ENCODE measurements around the gene OTUD5.

OTUD5 gene

DNA sequence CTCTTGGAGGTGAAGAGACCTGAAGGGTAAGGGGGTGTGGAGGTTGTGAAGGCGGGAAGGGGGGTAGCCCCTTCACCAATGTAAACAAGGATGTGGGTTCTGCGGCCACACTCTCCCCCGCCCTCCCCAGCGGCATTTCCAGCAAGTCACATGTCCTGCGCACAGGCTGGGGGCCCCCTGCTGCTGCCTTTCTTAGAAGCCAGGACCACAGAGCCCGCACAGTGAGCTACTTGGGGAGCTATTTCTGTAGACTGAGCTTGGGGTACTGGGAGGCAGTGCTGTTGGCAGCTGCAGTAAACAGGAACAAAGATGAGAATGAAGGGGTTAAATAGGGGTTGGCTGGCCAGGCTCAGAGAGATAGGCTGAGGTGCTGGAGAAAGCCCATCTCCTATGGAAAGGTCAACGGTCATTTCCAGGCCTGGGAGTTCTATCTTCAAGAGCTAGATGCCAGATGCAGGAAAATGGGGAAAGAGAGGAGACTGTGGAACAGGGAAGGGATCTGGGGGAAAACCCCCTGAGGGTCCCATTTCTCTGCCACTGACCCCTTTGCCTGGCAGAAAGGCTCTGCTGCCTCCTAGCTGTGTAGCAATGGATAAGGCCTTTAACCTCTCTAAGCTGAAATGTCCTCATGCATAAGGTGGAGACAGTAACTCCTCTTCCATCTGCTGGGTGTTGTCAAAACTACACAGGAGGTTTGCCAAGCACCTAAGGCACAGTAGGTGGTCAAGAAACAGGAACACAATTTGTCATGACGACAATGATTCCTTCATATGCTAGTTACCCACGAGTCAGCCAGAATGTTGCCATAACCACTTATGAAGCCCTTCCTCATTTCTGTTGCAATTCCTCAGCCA, 20.1 kb downstream of the OTUD5 start:
- peak; percentile 70 for DNase-seq (ENCODE audit: low read depth)

- DNase-seq (ENCODE audit: low read depth): no peak
Measured at GRCh38 chrX:48936429-48937053, 20.9 kb downstream of the OTUD5 start.

GRCh38 chrX:48935301-48935670, 22.1 kb downstream of the OTUD5 start:
- DNase-seq (ENCODE audit: low read depth): no peak

GRCh38 chrX:48934581-48935300, 22.7 kb downstream of the OTUD5 start:
- no peak for DNase-seq (ENCODE audit: low read depth)

GRCh38 chrX:48933757-48934156, 23.6 kb downstream of the OTUD5 start:
- no peak for DNase-seq (ENCODE audit: low read depth)

DNA sequence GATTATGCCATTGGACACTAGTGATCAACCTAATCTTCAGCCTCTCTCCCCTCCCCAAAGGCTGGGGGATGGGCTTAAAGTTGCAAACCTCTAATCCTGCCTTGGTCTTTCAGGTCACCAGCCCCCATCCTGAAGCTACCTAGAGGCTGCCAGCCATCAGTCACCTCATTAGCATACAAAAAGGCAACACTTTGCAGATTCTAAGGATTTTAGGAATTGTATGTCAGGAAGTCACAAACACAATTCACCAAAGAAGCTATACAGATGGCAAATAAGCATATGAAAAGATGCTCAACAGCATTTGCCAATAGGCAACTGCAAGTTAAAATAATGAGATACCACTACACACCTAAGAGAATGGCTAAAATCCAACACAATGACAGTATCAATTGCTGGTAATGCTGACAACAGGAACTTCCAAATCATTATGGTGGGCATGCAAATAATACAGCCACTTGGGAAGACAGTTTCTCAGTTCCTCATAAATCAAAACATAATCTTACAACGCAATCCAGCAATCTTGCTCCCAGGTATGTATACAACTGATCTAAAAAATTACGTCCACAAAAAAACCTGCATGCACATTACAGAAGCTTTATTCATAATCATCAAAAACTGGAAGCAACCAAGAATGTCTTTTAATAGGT, 29.5 kb downstream of the OTUD5 start:
- no peak for DNase-seq (ENCODE audit: low read depth)

GRCh38 chrX:48927123-48927522, 30.3 kb downstream of the OTUD5 start:
- no peak for DNase-seq (ENCODE audit: low read depth)

GRCh38 chrX:48924270-48924669, 33.1 kb downstream of the OTUD5 start:
- DNase-seq (ENCODE audit: low read depth): no peak

DNA sequence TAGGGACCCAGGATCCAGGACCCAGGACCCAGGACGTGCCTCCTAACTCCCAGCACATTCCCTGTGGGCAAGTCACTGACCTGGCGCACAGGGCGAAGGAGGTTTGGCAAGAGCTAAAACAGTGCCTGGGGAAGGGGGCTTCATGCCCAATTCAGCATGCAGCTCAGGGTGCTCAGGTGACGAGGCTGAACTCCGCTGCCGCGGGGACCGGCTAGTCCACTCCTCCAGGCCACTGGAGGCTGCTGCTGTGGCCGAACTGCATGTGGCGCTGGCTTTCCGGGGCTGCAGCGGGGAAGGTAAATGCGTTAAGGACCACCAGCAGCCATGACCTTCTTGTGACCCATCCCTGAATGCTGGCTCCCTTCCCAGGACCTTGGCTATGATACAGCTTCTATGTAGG, 33.6 kb downstream of the OTUD5 start:
- no peak for DNase-seq (ENCODE audit: low read depth)

GRCh38 chrX:48920718-48921104, 36.7 kb downstream of the OTUD5 start:
- DNase-seq (ENCODE audit: low read depth): no peak

DNA sequence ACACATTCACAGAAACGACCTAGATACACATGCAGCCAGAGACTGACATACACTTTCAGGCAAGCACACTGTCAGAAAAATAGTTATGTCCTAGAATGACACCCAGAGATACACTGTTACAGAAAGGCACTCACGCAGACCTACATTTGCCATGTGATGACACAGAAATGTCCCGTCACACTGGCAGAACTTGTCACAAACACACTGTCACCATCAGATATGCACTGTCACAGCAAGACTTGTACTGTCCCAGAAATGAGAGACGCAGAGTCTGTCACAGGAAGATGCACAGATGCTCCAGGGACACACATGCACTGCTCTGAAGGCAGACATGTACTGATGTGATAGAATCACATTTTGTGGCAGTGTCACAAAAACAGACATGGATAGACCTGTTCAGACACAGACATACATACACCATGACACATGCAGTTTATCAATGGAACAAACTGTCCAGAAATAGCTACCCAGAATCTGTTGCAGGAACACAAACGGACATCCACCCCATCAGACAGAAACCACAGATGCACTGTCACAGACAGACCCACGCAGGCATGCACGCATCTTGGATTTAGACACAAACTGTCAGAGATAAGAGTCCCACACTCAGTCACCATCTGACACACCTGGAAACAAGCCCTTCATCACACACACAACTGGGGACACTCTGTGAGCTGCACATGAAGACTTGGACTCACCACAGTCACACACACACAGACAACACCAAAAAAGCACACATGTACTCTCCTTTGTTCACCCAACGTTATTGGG, 37.3 kb downstream of the OTUD5 start:
- no peak for DNase-seq (ENCODE audit: low read depth)

GRCh38 chrX:48919360-48919841, 38.0 kb downstream of the OTUD5 start:
- no peak for DNase-seq (ENCODE audit: low read depth)

DNA sequence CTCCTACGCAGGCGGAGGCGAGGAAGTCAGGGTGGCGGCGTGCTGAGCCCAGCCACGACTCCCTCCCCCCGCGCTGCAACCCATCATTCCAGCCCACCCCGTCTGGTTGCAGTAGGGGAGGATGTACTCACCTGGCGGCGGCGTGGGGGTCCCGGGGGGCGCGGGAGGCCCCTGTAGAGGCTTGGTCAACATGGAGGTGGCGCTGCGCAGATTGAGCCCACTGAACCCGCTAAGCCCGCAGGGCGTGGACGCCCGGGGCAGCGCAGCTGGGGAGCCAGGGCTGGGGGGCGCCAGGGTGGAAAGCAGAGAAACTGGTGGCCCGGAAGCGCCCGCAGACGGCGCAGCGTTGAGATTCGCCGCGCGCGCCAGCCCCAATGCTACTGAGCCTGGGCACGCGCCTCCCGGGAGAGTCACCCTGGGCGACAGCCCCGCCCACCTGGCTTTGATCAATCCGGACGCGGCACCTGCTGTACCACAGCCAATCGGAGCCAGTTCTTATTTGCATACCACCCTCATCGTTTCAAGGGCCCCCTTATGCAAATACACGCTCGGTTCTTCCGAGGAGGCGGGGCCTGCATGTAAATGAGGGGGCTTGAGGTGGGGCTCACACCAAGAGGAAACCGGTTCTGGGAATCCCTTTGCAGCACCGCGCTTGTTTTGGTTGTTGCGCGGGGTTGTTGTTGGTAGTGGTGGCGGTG, 38.6 kb downstream of the OTUD5 start, which contains the start of gene PIM2:
Gene PIM2 (minus strand): TSS at position 382 of the 698 bp plus-strand sequence. CDS start 190 bp downstream, at position 192.
- peak; percentile 83 for DNase-seq (ENCODE audit: low read depth)

DNA sequence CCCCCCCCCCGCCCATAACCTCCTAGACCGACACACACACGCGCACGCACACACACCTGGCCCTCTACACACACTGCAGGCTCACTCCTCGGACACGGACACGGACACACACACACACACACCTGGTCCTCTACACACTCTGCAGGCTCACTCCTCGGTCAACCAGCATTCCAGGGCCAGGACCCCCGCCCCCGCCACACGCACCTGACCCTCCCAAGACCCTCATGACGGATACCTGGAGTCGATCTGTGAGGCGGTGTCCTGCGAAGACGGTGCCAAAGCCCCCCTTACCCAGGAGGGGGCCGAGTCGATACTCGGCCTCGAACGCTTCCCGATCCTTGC, 39.1 kb downstream of the OTUD5 start:
- DNase-seq (ENCODE audit: low read depth): no peak

- DNase-seq (ENCODE audit: low read depth): peak; percentile 77
Measured at GRCh38 chrX:48917139-48918001, 40.0 kb downstream of the OTUD5 start.

DNA sequence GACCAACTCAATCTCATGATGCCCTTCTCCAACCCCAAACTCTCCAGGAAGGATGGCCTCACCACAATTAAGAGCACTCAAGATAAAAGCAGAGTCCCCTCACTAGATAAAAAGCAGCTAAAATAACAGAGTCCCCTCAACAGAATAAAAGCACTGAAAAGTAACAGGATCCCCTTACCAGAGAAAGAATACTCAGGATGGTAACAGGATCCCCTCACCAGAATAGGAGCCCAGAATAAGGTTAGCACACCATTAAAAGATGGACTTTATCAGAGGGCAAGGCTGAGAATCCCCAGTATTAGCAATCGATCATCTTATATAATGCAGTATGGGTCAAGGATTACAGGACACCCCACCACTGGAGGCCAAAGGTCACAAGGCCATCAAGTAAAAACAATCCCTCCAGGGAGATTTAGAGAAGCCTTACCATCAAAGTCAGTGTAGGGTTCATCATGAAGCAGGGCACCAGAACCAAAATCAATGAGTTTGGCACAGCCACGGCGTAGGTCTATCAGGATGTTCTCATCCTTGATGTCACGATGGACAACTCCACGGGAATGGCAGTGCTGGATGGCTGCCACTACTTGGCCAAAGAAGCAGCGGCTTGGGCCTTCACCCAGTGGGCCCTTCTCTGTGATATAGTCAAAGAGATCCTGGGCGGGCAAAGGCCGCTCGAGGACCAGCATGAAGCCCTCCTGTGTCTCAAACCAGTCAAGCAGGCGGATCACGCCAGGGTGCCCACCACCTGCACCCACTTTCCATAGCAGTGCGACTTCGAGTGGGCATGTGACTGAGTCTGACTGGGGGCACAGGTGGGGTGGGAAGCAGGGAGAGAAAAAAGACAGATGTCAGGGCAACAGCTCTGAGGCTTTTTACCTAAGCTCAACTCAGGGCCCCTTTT, 42.6 kb downstream of the OTUD5 start:
- no peak for DNase-seq (ENCODE audit: low read depth)

GRCh38 chrX:48913605-48914366, 43.6 kb downstream of the OTUD5 start:
- DNase-seq (ENCODE audit: low read depth): no peak

Data from activated T-cell treated with anti-CD3 and anti-CD28 coated beads for 1 hour (primary cell).